Endothelial cell of umbilical vein (primary cell): ENCODE results near the gene CTNNA2. TPM values are rescaled to one million over a fixed set of nuclear protein-coding genes. Genes with fewer than 3 reads are reported as not detected.

Experiments
- BruUV-seq: library from RNA; stranded (reverse); fragments of 400-500 nt; replicated peaks from 2 replicates; lab custom pipeline; 2021; lab: Mats Ljungman, UMichigan
- CTCF ChIA-PET: fragments of 300-600, 350-600 bp; sonication (Branson Sonifier 250); formaldehyde crosslinking; loops from one replicate; lab custom pipeline; 2021; ENCODE audit warnings: antibody characterized with exemption, inconsistent platforms; lab: Charles Lee
- POLR2A ChIA-PET: fragments of 300-600, 350-600 bp; sonication (Branson Sonifier 250); formaldehyde crosslinking; loops from one replicate; lab custom pipeline; 2021; ENCODE audit warnings: antibody characterized with exemption, inconsistent platforms; lab: Charles Lee
- DNase-seq: peaks from one replicate; pipeline ENCODE4 v3.0.0-alpha.2; 2011; ENCODE audit warnings: low read depth, low spot score
- FAIRE-seq: peaks from 2 replicates; lab custom pipeline; 2011; peaks lifted over from hg19 to GRCh38; lab: Jason Lieb, UNC
- H2AFZ ChIP-seq: 2 replicates; pipeline ENCODE4 v1.6.0; 2012; ENCODE audit warnings: low read depth, low read length, control low read depth, inconsistent platforms
- H3K27ac ChIP-seq: 2 replicates; pipeline ENCODE4 v1.5.1; 2011; ENCODE audit warnings: low read depth, mild to moderate bottlenecking, control low read depth, low read length, moderate library complexity; ENCODE audit not compliant: insufficient read depth
- H3K27me3 ChIP-seq, 2 experiments: 2 replicates each; pipeline versions ENCODE4 v1.6.0 to v1.6.1; 2011; ENCODE audit warnings: low read length in 2 of 2, mixed read lengths in 1 of 2; ENCODE audit not compliant: control insufficient read depth in 2 of 2, insufficient read depth in 2 of 2
- H3K36me3 ChIP-seq, 2 experiments: 2 replicates in 1 of 2; 3 replicates in 1 of 2; pipeline ENCODE4 v1.5.1; 2011; ENCODE audit warnings: low read length in 2 of 2, mild to moderate bottlenecking in 1 of 2, moderate library complexity in 1 of 2; ENCODE audit not compliant: control insufficient read depth in 2 of 2, insufficient read depth in 2 of 2; ENCODE audit errors: extremely low read depth in 1 of 2
- H3K4me1 ChIP-seq: 3 replicates; pipeline ENCODE4 v1.5.1; 2011; ENCODE audit warnings: mild to moderate bottlenecking, low read length; ENCODE audit not compliant: control insufficient read depth, insufficient read depth; ENCODE audit errors: extremely low read depth
- H3K4me2 ChIP-seq: 2 replicates; pipeline ENCODE4 v1.6.1; 2011; ENCODE audit warnings: low read length, control low read depth, mixed read lengths; ENCODE audit not compliant: insufficient read depth
- H3K4me3 ChIP-seq, 3 experiments: fragments of 200-600 bp in 1 of 3; sonication (generic), shearing (Covaris generic) in 1 of 3; replicated peaks in 1 of 3; 2 replicates each; pipeline ENCODE4 v1.5.1; 2011 to 2016; ENCODE audit warnings: control low read depth in 3 of 3, low read length in 3 of 3, mild to moderate bottlenecking in 2 of 3, inconsistent platforms in 1 of 3, low read depth in 1 of 3, moderate library complexity in 1 of 3; ENCODE audit not compliant: insufficient read depth in 1 of 3
- H3K79me2 ChIP-seq: 2 replicates; pipeline ENCODE4 v1.6.0; 2012; ENCODE audit warnings: low read length, inconsistent platforms; ENCODE audit not compliant: control insufficient read depth, insufficient read depth
- H3K9ac ChIP-seq: replicated peaks from 2 replicates; pipeline ENCODE3; 2011; ENCODE audit warnings: low read length, control low read depth; ENCODE audit not compliant: insufficient read depth; ENCODE audit errors: extremely low read depth
- H3K9me1 ChIP-seq: replicated peaks from 3 replicates; pipeline ENCODE4 v1.6.0; 2011; ENCODE audit warnings: mild to moderate bottlenecking, low read length; ENCODE audit not compliant: control insufficient read depth, insufficient read depth; ENCODE audit errors: extremely low read depth
- H3K9me3 ChIP-seq: replicated peaks from 2 replicates; pipeline ENCODE4 v1.5.1; 2012; ENCODE audit warnings: low read length, inconsistent platforms; ENCODE audit not compliant: control insufficient read depth, insufficient read depth
- H4K20me1 ChIP-seq: replicated peaks from 2 replicates; pipeline ENCODE3; 2011; ENCODE audit warnings: mild to moderate bottlenecking, low read length; ENCODE audit not compliant: control insufficient read depth, insufficient read depth; ENCODE audit errors: extremely low read depth
- EZH2 ChIP-seq: IDR thresholded peaks from 2 replicates; pipeline ENCODE4 v1.6.1; 2012; ENCODE audit warnings: borderline replicate concordance, low read depth, mild to moderate bottlenecking, moderate library complexity, low read length, inconsistent platforms; ENCODE audit not compliant: severe bottlenecking
- FOS ChIP-seq: IDR thresholded peaks from 2 replicates; pipeline ENCODE4 v1.6.1; 2011; ENCODE audit warnings: mild to moderate bottlenecking, low read length, moderate library complexity, borderline replicate concordance; ENCODE audit not compliant: insufficient read depth
- GATA2 ChIP-seq: IDR thresholded peaks from 2 replicates; pipeline ENCODE4 v1.7.0; 2011; ENCODE audit warnings: low read depth, mild to moderate bottlenecking, moderate library complexity, mixed read lengths, low read length; ENCODE audit not compliant: insufficient read length, insufficient read depth
- JUN ChIP-seq: IDR thresholded peaks from 2 replicates; pipeline ENCODE4 v1.6.1; 2011; ENCODE audit warnings: borderline replicate concordance, low read depth; ENCODE audit not compliant: insufficient read length, insufficient read depth
- MAX ChIP-seq: IDR thresholded peaks from 2 replicates; pipeline ENCODE4 v1.6.1; 2011; ENCODE audit not compliant: insufficient read depth, insufficient read length
- MYC ChIP-seq: IDR thresholded peaks from one replicate; pipeline ENCODE4 v1.6.1; 2011; ENCODE audit warnings: mild to moderate bottlenecking, low read depth, low read length
- POLR2A ChIP-seq: IDR thresholded peaks from 2 replicates; pipeline ENCODE4 v1.6.1; 2012; ENCODE audit warnings: low read depth, mild to moderate bottlenecking, control low read depth, low read length
- POLR2AphosphoS5 ChIP-seq: IDR thresholded peaks from 2 replicates; pipeline ENCODE4 v1.6.1; 2012; ENCODE audit warnings: low read depth, mild to moderate bottlenecking, control low read depth, low read length, moderate library complexity; ENCODE audit not compliant: insufficient read depth
- dilution Hi-C: fragments of 300-500 bp; cut with MboI; formaldehyde crosslinking; loops from one replicate; pipeline ENCODE4 v1.15.0; 2019; ENCODE audit warnings: low sequenced_read_pairs; ENCODE audit not compliant: extremely low pct_ligation_motif_present
- intact Hi-C: fragments of 100-400 bp; cut with micrococcal nuclease; formaldehyde crosslinking; loops from one replicate; pipeline ENCODE4 v1.10.0; 2022
- polyA plus RNA-seq, 4 experiments: library from polyadenylated mRNA; depleted of rRNA in 3 of 4; stranded (reverse) in 3 of 4; unstranded in 1 of 4; fragments of >200 nt; gene quantifications; 2 replicates each; pipeline versions ENCODE4 v1.2.1 to v1.2.3, GENCODE V29; 2011 to 2012; ENCODE audit warnings: missing spikeins in 1 of 4
- total RNA-seq: library from RNA; stranded (reverse); gene quantifications from 2 replicates; pipeline ENCODE4 v1.2.3, GENCODE V29; 2021
- TF ChIP-seq, protein P1 (sequence below), 2 donors: IDR thresholded peaks; 1 replicate in 1 of 2; 2 replicates in 1 of 2; pipeline ENCODE4 v1.5.1; 2011; ENCODE audit warnings: low read length in 2 of 2, mild to moderate bottlenecking in 2 of 2, moderate library complexity in 2 of 2, control low read depth in 1 of 2, inconsistent platforms in 1 of 2, low read depth in 1 of 2; ENCODE audit not compliant: insufficient read depth in 1 of 2; ENCODE audit errors: extremely low read depth in 1 of 2

The CTNNA2 gene
- total and polyA plus RNA-seq, 2 donors (not counting 3 experiments of a cell fraction or from before 2014, with no cell fraction given): not detected

GRCh38 chr2:79596403-79596802 lies 83.6 kb downstream of the CTNNA2 start:
- Histone ChIP-seq H3K36me3 (no peaks in the 10 kb centered on the region), H4K20me1 (no peaks in the 10 kb centered on the region), H3K4me2 (no peak overlapping the region), H3K4me1 (no peaks in the 10 kb centered on the region), H3K9me1 (no peaks in the 10 kb centered on the region), H3K27ac (no peak overlapping the region), H3K9me3 (no peaks in the 10 kb centered on the region), H3K27me3 (no peaks in the 10 kb centered on the region), H3K9ac (no peak overlapping the region), H2AFZ (no peak overlapping the region), H3K79me2 (no peaks in the 10 kb centered on the region), H3K4me3 (no peak overlapping the region)
- BruUV-seq: no TSS peak
- intact Hi-C loops: no loop called here
- FAIRE-seq (no peak), DNase-seq (no peak)
- POLR2A ChIA-PET: no interaction called here
- TF ChIP-seq, protein P1, sequence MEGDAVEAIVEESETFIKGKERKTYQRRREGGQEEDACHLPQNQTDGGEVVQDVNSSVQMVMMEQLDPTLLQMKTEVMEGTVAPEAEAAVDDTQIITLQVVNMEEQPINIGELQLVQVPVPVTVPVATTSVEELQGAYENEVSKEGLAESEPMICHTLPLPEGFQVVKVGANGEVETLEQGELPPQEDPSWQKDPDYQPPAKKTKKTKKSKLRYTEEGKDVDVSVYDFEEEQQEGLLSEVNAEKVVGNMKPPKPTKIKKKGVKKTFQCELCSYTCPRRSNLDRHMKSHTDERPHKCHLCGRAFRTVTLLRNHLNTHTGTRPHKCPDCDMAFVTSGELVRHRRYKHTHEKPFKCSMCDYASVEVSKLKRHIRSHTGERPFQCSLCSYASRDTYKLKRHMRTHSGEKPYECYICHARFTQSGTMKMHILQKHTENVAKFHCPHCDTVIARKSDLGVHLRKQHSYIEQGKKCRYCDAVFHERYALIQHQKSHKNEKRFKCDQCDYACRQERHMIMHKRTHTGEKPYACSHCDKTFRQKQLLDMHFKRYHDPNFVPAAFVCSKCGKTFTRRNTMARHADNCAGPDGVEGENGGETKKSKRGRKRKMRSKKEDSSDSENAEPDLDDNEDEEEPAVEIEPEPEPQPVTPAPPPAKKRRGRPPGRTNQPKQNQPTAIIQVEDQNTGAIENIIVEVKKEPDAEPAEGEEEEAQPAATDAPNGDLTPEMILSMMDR (IDR thresholded peaks at IDR 0.05; ENCODE audit: extremely low read depth in 1 of 2, insufficient read depth in 1 of 2, low read depth in 1 of 2, low read length in 2 of 2): no peak
- TF ChIP-seq MAX (no peak), FOS (no peak), GATA2 (no peak), JUN (no peak), EZH2 (no peak), POLR2AphosphoS5 (no peak), MYC (no peak), POLR2A (no peak)
- dilution Hi-C loops: no loop called here
- CTCF ChIA-PET: interaction anchor here (1.1 kb wide), 1 partner anchor 13 kb away, joined by 3 read pairs; no protein-coding TSS in a partner anchor
